ENCODE measurements around the gene CANX.
"Not testable (repeated sequence)": the region's sequence is repeated elsewhere in the genome, so short reads cannot be mapped to it uniquely, and the experiment has no call there.

CANX gene

DNA sequence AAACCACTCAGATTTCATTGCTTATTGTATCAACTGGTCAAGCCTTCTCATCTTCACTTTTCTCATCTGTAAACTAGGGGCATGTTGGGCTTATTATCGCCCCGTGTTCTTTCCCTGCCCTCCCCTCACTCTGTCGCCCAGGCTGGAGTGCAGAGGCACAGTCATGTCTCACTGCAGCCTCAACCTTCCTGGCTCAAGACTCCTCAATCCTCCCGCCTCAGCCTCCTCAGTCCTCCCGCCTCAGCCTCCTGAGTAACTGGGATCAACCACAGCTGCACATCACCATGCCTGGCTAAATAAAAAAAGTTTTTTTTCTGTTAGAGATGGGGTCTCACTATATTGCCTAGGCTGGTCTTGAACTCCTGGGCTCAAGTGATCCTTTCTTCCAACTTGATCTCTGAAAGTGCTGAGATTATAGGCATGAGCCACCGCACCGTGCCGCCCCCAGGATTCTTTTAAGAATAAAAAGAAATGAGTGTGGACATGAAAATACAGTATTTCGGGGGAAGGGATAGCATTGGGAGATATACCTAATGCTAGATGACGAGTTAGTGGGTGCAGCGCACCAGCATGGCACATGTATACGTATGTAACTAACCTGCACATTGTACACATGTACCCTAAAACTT, 35.9 kb downstream of the CANX start:
- Histone ChIP-seq H3K79me2 (ENCODE audit: insufficient read depth, low read length) (peaks cover 64% of the 10 kb centered on the region), H3K27me3 (ENCODE audit: insufficient read depth, low read length) (no peaks in the 10 kb centered on the region), H2AFZ (ENCODE audit: low read length) (no peak overlapping the region), H3F3A (ENCODE audit: insufficient read depth, low read length) (peaks cover 10% of the 10 kb centered on the region), H3K4me1 (ENCODE audit: insufficient read depth, low read length, severe bottlenecking) (peaks cover 28% of the 10 kb centered on the region), H3K4me3 (ENCODE audit: low read depth, low read length, poor library complexity, severe bottlenecking) (peak overlapping the region; percentile 77), H3K4me2 (ENCODE audit: low read length) (peak overlapping the region; percentile 81), H3K36me3 (ENCODE audit: insufficient read depth, low read length) (peaks cover 39% of the 10 kb centered on the region), H3K9me2 (ENCODE audit: low read depth, low read length) (no peaks in the 10 kb centered on the region), H3K27ac (ENCODE audit: low read depth, low read length, poor library complexity, severe bottlenecking) (no peak overlapping the region), H4K20me1 (ENCODE audit: insufficient read depth, low read length) (no peaks in the 10 kb centered on the region), H3K9ac (ENCODE audit: low read length) (peak overlapping the region; percentile 77), H3K9me3 (ENCODE audit: low read length) (no peaks in the 10 kb centered on the region)
- no peak for TF ChIP-seq EZH2 (IDR thresholded peaks at IDR 0.05; ENCODE audit: borderline replicate concordance, low read length)
- TF ChIP-seq CTCF (IDR thresholded peaks at IDR 0.05; ENCODE audit: low read length) = no peak

- Histone ChIP-seq H3K9ac (ENCODE audit: low read length) (no peak overlapping the region), H3K9me2 (ENCODE audit: low read depth, low read length) (no peaks in the 10 kb centered on the region), H4K20me1 (ENCODE audit: insufficient read depth, low read length) (no peaks in the 10 kb centered on the region)
Measured at GRCh38 chr5:179738742-179739141, 40.0 kb downstream of the CANX start.

GRCh38 chr5:179744106-179744505, 45.3 kb downstream of the CANX start:
- H3K27me3 ChIP-seq (ENCODE audit: insufficient read depth, low read length); H3K9me2 ChIP-seq (ENCODE audit: low read depth, low read length); H3F3A ChIP-seq (ENCODE audit: insufficient read depth, low read length); H4K20me1 ChIP-seq (ENCODE audit: insufficient read depth, low read length); H3K9ac ChIP-seq (ENCODE audit: low read length); H3K4me2 ChIP-seq (ENCODE audit: low read length); H3K9me3 ChIP-seq (ENCODE audit: low read length); H3K4me3 ChIP-seq (ENCODE audit: low read depth, low read length, poor library complexity, severe bottlenecking); H3K4me1 ChIP-seq (ENCODE audit: insufficient read depth, low read length, severe bottlenecking); H2AFZ ChIP-seq (ENCODE audit: low read length); H3K27ac ChIP-seq (ENCODE audit: low read depth, low read length, poor library complexity, severe bottlenecking): not testable (repeated sequence)
- peaks cover 72% of the 10 kb centered on the region for H3K79me2 ChIP-seq (ENCODE audit: insufficient read depth, low read length)
- H3K36me3 ChIP-seq (ENCODE audit: insufficient read depth, low read length) = peaks cover 29% of the 10 kb centered on the region

More at GRCh38 chr5:179738742-179739141, 40.0 kb downstream of the CANX start:
- peaks cover 92% of the 10 kb centered on the region for H3K79me2 ChIP-seq (ENCODE audit: insufficient read depth, low read length)
- TF ChIP-seq CTCF (IDR thresholded peaks at IDR 0.05; ENCODE audit: low read length) (no peak), EZH2 (IDR thresholded peaks at IDR 0.05; ENCODE audit: borderline replicate concordance, low read length) (no peak)
- H3K9me3 ChIP-seq (ENCODE audit: low read length) = no peaks in the 10 kb centered on the region
- H3K36me3 ChIP-seq (ENCODE audit: insufficient read depth, low read length) = peaks cover 40% of the 10 kb centered on the region
- H3F3A ChIP-seq (ENCODE audit: insufficient read depth, low read length) = no peaks in the 10 kb centered on the region
- H3K4me1 ChIP-seq (ENCODE audit: insufficient read depth, low read length, severe bottlenecking) = peaks cover 11% of the 10 kb centered on the region
- H3K27me3 ChIP-seq (ENCODE audit: insufficient read depth, low read length) = no peaks in the 10 kb centered on the region
- H3K27ac ChIP-seq (ENCODE audit: low read depth, low read length, poor library complexity, severe bottlenecking) = no peak overlapping the region
- no peak overlapping the region for H3K4me2 ChIP-seq (ENCODE audit: low read length)
- no peak overlapping the region for H3K4me3 ChIP-seq (ENCODE audit: low read depth, low read length, poor library complexity, severe bottlenecking)
- H2AFZ ChIP-seq (ENCODE audit: low read length) = no peak overlapping the region

GRCh38 chr5:179746872-179747271, 48.1 kb downstream of the CANX start:
- Histone ChIP-seq H4K20me1 (ENCODE audit: insufficient read depth, low read length) (no peaks in the 10 kb centered on the region), H3F3A (ENCODE audit: insufficient read depth, low read length) (no peaks in the 10 kb centered on the region), H2AFZ (ENCODE audit: low read length) (no peak overlapping the region), H3K9me3 (ENCODE audit: low read length) (no peaks in the 10 kb centered on the region), H3K27ac (ENCODE audit: low read depth, low read length, poor library complexity, severe bottlenecking) (no peak overlapping the region), H3K4me2 (ENCODE audit: low read length) (no peak overlapping the region), H3K4me3 (ENCODE audit: low read depth, low read length, poor library complexity, severe bottlenecking) (no peak overlapping the region), H3K9me2 (ENCODE audit: low read depth, low read length) (no peaks in the 10 kb centered on the region), H3K4me1 (ENCODE audit: insufficient read depth, low read length, severe bottlenecking) (no peaks in the 10 kb centered on the region), H3K9ac (ENCODE audit: low read length) (no peak overlapping the region), H3K27me3 (ENCODE audit: insufficient read depth, low read length) (no peaks in the 10 kb centered on the region), H3K36me3 (ENCODE audit: insufficient read depth, low read length) (peaks cover 36% of the 10 kb centered on the region), H3K79me2 (ENCODE audit: insufficient read depth, low read length) (peaks cover 66% of the 10 kb centered on the region)
- TF ChIP-seq CTCF (IDR thresholded peaks at IDR 0.05; ENCODE audit: low read length) (no peak), EZH2 (IDR thresholded peaks at IDR 0.05; ENCODE audit: borderline replicate concordance, low read length) (no peak)

Measured in OCI-LY1 (cell line).